ENCODE results near the gene TMEM131.

Gene TMEM131

DNA sequence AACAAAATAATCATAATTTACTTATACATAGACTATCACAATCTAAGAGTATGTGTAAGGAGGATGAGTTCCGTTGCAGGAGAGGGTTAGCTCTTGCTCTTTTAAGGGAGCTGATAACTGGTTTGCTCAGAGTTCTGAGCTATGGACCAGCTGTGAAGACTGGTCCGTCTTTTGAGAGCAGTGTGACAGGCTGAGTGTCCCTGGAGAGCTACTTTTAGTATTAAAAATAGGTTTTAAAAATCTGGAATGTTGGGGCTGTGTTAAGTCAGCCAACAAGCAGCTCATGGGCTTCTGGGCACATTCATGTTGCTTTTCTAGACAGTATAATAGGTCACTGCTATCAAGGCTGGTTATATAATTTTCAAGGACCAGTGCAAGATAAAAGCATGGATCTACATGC lies 41.5 kb upstream of the TMEM131 start:
- ChIA-PET CTCF (interaction anchor here (1.6 kb wide), 1 partner anchor 226 kb away, joined by 4 read pairs; no protein-coding TSS in a partner anchor), POLR2A (interaction anchor here (0.6 to 1.2 kb wide), 2 partner anchors 9 to 56 kb away, joined by 3 to 4 read pairs; no protein-coding TSS in a partner anchor)
- DNase-seq (ENCODE audit: low read depth, low spot score): no peak

DNA sequence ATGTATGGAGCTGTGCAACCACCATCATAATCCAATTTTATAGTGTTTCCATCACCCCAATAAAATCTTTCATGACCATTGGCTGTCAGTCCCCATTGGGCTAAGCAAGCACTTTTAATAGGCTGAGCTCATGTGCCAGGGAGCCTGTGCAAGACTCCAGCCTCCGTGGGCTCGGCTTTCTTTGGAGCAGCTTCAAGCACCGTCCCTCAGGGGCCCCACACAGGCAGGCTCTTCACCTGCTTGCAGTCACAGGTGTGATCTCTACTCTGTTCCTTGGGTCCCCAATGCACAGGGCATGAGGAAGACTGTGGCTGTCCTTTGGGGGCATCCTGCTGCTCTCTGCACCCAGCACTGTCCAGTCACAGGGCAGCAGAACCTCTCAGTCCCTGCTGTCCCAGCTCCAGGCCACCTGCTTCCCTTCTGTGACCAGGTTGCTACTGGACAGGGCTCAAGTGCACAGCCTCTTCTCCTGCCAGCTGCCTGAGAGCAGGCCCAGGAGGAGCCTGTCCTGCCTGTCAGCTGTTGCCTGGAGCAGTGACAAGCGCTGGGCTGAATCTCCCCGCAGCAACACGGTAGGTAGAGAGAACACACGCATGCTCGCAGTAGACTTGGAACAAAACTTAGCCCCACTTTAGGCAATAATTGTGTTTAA lies 40.7 kb upstream of the TMEM131 start:
- DNase-seq (ENCODE audit: low read depth, low spot score): no peak
- no peak overlapping the region for H3K4me3 ChIP-seq (ENCODE audit: low read depth, low read length)
- POLR2A ChIA-PET: interaction anchor here (1.2 kb wide), 1 partner anchor 8 kb away, joined by 4 read pairs; no protein-coding TSS in a partner anchor
- TF ChIP-seq, protein P1, sequence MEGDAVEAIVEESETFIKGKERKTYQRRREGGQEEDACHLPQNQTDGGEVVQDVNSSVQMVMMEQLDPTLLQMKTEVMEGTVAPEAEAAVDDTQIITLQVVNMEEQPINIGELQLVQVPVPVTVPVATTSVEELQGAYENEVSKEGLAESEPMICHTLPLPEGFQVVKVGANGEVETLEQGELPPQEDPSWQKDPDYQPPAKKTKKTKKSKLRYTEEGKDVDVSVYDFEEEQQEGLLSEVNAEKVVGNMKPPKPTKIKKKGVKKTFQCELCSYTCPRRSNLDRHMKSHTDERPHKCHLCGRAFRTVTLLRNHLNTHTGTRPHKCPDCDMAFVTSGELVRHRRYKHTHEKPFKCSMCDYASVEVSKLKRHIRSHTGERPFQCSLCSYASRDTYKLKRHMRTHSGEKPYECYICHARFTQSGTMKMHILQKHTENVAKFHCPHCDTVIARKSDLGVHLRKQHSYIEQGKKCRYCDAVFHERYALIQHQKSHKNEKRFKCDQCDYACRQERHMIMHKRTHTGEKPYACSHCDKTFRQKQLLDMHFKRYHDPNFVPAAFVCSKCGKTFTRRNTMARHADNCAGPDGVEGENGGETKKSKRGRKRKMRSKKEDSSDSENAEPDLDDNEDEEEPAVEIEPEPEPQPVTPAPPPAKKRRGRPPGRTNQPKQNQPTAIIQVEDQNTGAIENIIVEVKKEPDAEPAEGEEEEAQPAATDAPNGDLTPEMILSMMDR (IDR thresholded peaks at IDR 0.05; ENCODE audit: insufficient read depth, low read length, missing control alignments): no peak
- CTCF ChIA-PET: interaction anchor here (0.9 kb wide), 1 partner anchor 23 kb away, joined by 3 read pairs; no protein-coding TSS in a partner anchor

More for the DNA sequence above, 41.5 kb upstream of the TMEM131 start:
- TF ChIP-seq, protein P1 (IDR thresholded peaks at IDR 0.05; ENCODE audit: insufficient read depth, low read length, missing control alignments): no peak
- H3K4me3 ChIP-seq (ENCODE audit: low read depth, low read length): no peak overlapping the region

DNA sequence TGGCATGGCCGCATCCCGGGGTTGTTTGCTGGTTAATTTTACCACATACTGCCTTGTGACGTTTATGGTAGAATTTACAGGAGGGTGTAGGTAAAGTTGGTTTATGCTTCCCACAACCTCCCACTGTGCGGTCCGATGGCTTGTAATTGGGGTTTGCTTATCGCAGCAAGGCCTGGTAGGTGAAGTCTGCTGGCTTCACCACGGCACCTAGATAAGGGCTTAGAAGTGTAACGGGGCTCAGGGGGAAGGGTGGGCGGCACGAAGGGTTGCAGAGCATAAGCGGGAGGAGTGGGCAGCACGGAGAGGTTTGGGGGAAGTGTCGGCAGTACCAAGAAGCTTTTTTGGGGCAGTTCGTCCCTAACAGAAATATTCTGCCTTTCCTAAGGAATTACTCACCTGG lies 39.0 kb upstream of the TMEM131 start:
- POLR2A ChIA-PET: no interaction called here
- TF ChIP-seq, protein P1 (IDR thresholded peaks at IDR 0.05; ENCODE audit: insufficient read depth, low read length, missing control alignments): no peak
- CTCF ChIA-PET: no interaction called here
- H3K4me3 ChIP-seq (ENCODE audit: low read depth, low read length): no peak overlapping the region
- DNase-seq (ENCODE audit: low read depth, low spot score): no peak

DNA sequence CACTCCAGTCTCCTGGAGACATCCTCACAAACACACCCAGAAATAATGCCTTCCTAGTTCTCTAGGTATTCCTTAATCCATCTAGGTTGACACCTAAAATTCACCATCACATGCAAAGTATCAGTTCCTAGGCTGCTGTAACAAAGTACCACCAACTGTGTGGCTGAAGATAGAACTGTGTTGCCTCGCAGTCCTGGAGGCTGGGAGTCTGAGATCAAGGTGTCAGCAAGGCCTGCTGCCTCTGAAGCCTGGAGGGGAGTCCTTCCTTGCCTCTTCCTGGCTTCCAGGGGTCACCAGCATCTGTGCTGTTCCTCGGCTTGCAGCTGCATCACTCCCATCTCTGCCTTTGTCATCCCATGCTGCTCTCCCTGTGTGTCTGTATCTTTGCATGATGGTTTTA lies 36.3 kb upstream of the TMEM131 start:
- ChIA-PET POLR2A (no interaction called here), CTCF (no interaction called here)
- TF ChIP-seq, protein P1 (IDR thresholded peaks at IDR 0.05; ENCODE audit: insufficient read depth, low read length, missing control alignments): no peak
- no peak for DNase-seq (ENCODE audit: low read depth, low spot score)
- no peak overlapping the region for H3K4me3 ChIP-seq (ENCODE audit: low read depth, low read length)

DNA sequence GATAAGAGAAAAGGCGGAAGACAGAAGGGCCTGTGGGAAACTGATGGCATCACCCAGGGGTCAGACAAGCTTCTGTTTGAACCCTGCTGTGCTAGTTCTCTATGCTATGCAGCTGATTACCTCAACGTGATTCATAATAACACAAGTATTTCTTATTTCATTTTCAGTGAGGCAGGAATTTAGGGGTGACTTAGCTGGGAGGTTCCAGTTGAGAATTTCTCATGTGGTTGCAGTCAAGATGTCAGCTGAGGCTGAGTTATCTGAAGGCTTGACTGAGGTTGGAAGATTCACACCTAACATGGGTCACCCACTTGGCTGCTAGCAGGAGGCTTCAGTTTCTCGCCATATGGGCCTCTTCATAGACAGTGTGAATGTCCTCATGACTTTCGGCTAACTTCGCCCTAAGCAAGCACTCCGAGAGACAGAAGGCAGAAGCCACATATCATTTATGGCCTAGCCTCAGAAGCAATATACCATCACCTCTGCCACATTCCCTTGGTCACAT lies 34.0 kb upstream of the TMEM131 start:
- TF ChIP-seq, protein P1 (IDR thresholded peaks at IDR 0.05; ENCODE audit: insufficient read depth, low read length, missing control alignments): no peak
- H3K4me3 ChIP-seq (ENCODE audit: low read depth, low read length): no peak overlapping the region
- POLR2A ChIA-PET: no interaction called here
- CTCF ChIA-PET: no interaction called here
- DNase-seq (ENCODE audit: low read depth, low spot score): no peak

DNA sequence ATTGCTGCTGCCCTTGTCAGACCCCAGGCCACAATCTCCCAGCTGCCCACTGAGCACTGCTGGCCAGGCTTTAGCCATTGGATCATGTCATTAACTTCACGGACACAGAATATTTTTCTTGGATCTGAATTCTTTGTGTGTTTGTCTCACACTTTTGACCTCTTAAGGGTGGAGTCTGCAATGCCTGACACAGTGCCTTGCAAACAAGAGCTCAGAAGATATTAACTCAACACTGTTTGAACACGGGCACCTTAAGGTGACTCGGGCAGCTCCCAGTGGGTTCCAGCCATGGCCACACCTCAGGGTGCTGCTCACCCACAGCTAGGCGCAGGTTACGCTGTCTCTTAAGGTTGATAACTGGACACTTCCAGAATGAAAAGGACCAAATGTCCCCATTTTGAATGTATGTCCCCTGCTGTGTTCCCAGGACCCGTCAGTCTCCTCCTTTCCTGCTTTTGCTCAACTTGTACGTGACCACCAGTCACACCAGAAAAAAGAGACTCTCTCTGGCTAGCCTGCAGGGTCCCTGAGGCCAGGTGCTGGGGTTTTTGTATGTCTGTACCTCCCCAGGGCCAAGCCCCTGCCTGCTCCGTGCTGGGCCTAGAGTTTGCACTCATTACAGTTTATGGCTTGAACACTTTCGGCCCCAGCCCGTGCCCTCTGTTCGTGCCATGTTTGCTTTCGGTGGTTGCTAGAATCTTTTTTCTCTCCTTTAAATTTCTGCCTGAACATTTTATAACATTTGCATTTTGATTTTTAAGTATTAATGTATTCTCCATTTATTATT lies 33.4 kb upstream of the TMEM131 start:
- POLR2A ChIA-PET: interaction anchor here (0.9 kb wide), 1 partner anchor 78 kb away, joined by 3 read pairs; no protein-coding TSS in a partner anchor
- DNase-seq (ENCODE audit: low read depth, low spot score): no peak
- CTCF ChIA-PET: interaction anchor here (1.7 kb wide), 1 partner anchor 222 kb away, joined by 6 read pairs; no protein-coding TSS in a partner anchor
- no peak overlapping the region for H3K4me3 ChIP-seq (ENCODE audit: low read depth, low read length)
- TF ChIP-seq, protein P1 (IDR thresholded peaks at IDR 0.05; ENCODE audit: insufficient read depth, low read length, missing control alignments): no peak

Measured in AG04449 (cell line).